G401 (cell line): Measurements from ENCODE around the gene SLC26A9. TPM values are rescaled to one million over a fixed set of nuclear protein-coding genes. Genes with fewer than 3 reads are reported as not detected.

Experiments
- DNase-seq: peaks from one replicate; pipeline ENCODE4 v3.0.0-alpha.2; 2015; ENCODE audit warnings: low spot score
- in situ Hi-C: cut with HindIII; loops from 2 replicates; pipeline ENCODE4 v1.10.0; 2016; ENCODE audit warnings: low sequenced_read_pairs, mixed read lengths
- total RNA-seq: library from RNA; depleted of rRNA; stranded (reverse); fragments of >200 nt; shearing (Covaris generic); gene quantifications from 2 replicates; pipeline ENCODE4 v1.2.3, GENCODE V29; 2014

The SLC26A9 gene
- total RNA-seq, 1 experiment from 2014 or later: not detected

- in situ Hi-C loops: no loop called here
- no peak for DNase-seq
Measured at GRCh38 chr1:205975387-205975998, 32.2 kb upstream of the SLC26A9 start.

- no peak for DNase-seq
- in situ Hi-C loops: no loop called here
Measured at GRCh38 chr1:205974712-205975111, 31.5 kb upstream of the SLC26A9 start.

- in situ Hi-C loops: no loop called here
- DNase-seq: no peak
Measured at GRCh38 chr1:205973377-205974232, 30.3 kb upstream of the SLC26A9 start.

- no peak for DNase-seq
- in situ Hi-C loops: no loop called here
Measured at GRCh38 chr1:205972491-205973168, 29.4 kb upstream of the SLC26A9 start.

DNA sequence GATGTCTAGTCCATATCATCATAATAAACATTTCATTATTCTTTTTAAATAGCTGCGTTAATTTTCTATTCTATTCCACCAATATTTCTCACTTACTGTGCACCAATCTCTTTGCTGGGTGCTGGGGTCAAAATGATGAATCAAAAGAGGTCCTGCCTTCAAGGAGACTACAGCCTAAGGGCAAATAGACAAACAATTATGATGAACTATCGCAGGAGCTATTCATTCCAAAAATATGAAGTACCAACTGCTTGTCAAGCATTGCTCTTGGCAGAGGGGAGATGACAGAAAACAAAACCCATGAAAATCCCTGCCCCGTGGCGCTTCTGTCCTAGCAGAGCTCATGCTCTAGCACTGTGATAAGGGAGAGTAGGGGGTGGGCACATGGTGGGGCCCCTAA is 28.8 kb upstream of the SLC26A9 start:
- in situ Hi-C loops: no loop called here
- DNase-seq: no peak

DNA sequence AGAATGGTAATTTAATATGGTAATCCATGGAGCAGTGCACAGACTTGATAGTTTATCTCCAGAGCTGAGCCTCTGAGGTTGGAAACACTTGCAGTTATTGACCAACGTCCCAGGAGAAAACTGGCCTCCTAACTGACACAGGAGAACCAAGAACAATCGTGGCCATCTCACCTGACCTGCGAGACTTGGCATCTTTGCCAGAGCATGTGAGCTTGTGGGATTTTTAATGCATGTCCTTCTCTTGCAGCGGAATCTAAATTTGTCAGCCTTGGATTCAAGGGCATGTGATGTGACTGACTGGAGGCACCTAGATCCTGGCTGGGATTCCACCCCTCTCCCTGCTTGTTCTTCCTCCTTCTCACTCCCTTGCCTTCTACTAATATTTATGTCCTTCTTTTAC is 27.8 kb upstream of the SLC26A9 start:
- DNase-seq: no peak
- in situ Hi-C loops: no loop called here

DNA sequence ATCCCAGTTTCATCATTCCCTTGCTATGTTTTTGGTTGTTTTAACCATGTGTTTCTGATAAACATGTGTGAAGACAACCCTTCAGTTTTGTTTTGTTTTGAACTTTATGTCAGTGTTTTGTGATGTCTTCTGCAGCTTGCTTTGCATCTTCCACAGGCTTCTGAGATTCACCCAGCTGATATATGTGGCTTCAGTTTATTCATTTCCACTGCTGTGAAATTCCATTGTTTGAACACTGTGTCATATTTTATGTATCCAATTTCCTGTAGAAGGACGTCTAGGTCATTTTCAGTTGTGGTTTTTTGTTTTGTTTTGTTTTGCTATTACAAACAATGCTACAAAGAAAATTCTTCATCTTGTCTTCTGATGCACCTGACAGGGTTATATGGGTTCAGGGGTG is 27.2 kb upstream of the SLC26A9 start:
- DNase-seq: no peak
- in situ Hi-C loops: no loop called here

- in situ Hi-C loops: no loop called here
Measured at GRCh38 chr1:205969229-205969628, 26.0 kb upstream of the SLC26A9 start.

DNA sequence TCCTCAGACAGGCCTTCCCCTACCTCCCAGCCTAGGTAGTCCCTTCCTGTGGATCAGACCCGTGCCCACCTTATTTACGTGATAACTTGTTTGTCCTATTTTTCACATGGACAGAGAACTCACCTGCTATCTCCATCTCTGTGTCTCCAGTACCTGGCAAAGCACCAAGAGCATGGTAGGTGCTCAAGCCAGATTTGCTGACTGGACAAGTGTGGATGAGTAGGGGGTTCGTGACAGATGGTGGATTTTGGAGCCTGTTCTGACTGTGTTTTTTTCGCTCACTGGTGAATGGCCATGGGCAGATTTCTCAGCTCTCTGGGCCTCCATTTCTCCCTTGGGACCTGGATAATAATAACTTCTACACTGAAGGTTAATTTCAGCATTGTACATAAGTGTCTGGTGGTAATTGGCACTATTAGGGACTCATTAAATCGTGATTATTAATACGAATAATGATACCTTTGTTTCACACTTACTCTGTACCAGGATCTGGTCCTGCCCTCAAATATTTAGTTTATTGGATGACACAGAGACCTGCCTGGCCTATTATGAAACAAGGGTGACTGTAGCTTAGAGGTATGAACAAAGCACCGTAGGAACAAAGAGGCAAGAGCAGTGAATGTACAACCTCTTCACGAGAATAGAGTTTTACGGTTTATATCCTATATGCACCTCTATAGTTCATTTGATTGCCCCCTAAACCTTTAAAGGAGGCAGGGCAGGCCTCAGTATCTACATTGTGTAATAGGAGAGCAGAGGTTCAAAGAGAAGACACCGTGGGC is 24.5 kb upstream of the SLC26A9 start:
- in situ Hi-C loops: no loop called here

More at GRCh38 chr1:205969229-205969628, 26.0 kb upstream of the SLC26A9 start:
- no peak for DNase-seq

GRCh38 chr1:205965036-205965884 is 22.0 kb upstream of the SLC26A9 start:
- DNase-seq: no peak
- in situ Hi-C loops: no loop called here

More for the DNA sequence above, 24.5 kb upstream of the SLC26A9 start:
- no peak for DNase-seq

- in situ Hi-C loops: no loop called here
- no peak for DNase-seq
Measured at GRCh38 chr1:205963352-205964155, 20.3 kb upstream of the SLC26A9 start.

DNA sequence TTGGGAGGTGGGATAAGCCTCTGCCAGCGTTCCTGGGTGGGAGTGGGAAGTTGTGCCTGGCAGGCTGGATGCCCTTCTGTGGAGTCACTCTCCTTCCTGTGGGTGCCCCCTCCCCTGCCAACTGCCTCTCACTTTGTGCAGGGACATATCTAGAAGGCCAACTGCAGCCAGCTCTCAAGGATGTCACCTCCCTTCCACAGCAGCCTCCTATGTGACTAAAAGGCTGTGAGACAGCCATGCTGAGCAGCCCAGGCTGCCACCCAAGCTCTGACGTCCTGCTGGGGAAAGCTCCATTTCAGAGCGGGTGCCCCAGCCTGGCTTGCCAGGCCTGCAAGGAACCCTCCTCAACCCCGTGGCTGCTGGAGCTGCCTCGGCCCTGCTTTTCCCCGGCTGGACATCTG is 19.6 kb upstream of the SLC26A9 start:
- no peak for DNase-seq
- in situ Hi-C loops: no loop called here

- no peak for DNase-seq
- in situ Hi-C loops: no loop called here
Measured at GRCh38 chr1:205961991-205962820, 18.9 kb upstream of the SLC26A9 start.

GRCh38 chr1:205961405-205961804 is 18.1 kb upstream of the SLC26A9 start:
- in situ Hi-C loops: no loop called here
- DNase-seq: no peak

DNA sequence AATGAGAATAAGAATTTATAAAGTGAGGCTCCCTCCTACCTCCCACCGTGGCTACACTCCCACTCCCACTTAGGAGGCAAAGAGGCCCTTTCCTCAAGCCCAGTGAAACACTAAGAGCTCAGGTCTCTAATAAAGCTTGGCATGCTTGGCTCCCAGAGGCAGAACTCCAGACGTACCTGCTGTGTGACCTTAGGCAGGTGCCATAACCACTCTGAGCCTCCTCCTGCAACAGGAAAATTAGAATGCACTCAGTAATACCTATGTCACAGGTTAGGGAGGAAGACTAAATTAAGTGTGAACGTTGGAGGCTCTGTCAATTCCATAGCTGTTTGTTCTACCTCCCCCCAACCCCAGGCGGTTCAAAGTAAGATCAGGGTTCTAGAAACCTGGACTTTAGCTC is 16.5 kb upstream of the SLC26A9 start:
- in situ Hi-C loops: no loop called here
- DNase-seq: no peak

GRCh38 chr1:205955499-205955898 is 12.2 kb upstream of the SLC26A9 start:
- in situ Hi-C loops: no loop called here
- no peak for DNase-seq

DNA sequence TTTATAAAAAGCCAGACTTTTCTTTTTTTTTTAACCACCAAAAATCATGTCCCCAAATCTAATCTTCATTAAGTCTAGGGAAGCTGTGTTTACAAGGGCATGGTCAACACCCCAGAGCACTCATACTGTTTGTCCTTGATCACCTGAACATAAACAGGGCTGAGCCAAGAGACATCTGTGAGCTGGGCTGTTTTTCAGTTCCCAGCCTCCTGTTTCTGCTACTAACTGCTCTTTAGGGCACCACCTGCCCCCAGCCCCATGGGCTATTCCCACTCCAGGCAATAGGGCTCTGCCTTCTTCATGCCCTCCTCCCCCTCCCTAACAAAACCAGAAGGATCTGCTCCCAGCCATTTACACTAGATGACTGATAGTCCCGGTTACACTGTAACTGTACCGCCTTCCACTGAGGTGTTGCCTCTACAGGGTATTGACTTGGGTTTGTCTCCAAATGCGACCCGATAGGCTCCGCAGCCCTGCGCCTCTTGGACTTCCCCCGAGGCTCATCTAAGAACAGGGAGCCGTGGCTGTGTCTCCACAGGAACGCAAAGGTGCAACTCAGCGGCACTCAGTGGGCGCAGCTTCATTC is 11.7 kb upstream of the SLC26A9 start:
- no peak for DNase-seq
- in situ Hi-C loops: no loop called here
